ENCODE data around the gene CCNT2. TPM values are rescaled to one million over a fixed set of nuclear protein-coding genes. Genes with fewer than 3 reads are reported as not detected.

Gene CCNT2
- 74.3 TPM for total RNA-seq

GRCh38 chr2:134918526-134919340 lies at the start of gene CCNT2:
TSS of gene CCNT2 (plus strand) at chr2:134918822. CDS start at chr2:134918855, 33 bp downstream.

Other genes with a start within 250 kb of the CCNT2 start
- 41.3 TPM for gene TMEM163, start 199.8 kb upstream of the CCNT2 start, total RNA-seq
- gene ACMSD, start 80.2 kb upstream of the CCNT2 start, total RNA-seq = not detected
- gene MAP3K19, start 128.6 kb downstream of the CCNT2 start, total RNA-seq = 9.5 TPM
- 80.0 TPM for gene RAB3GAP1, start 133.5 kb downstream of the CCNT2 start, total RNA-seq